GM12878 (cell line): ENCODE results near the gene ABCG4. TPM values are rescaled to one million over a fixed set of nuclear protein-coding genes. Genes with fewer than 3 reads are reported as not detected.

ENCODE experiments used
- CHD1 ChIP-seq: IDR thresholded peaks from 2 replicates; pipeline ENCODE4 v1.6.1; 2012; ENCODE audit warnings: low read depth, low read length, improper control_type of control experiment
- ESRRA ChIP-seq: IDR thresholded peaks from 2 replicates; pipeline ENCODE4 v1.6.1; 2012; ENCODE audit warnings: mild to moderate bottlenecking, low read length, improper control_type of control experiment
- GATAD2B ChIP-seq: fragments of 450-650 bp; conservative IDR thresholded peaks from 2 replicates; pipeline ENCODE4 v1.6.1; 2017; ENCODE audit warnings: low read depth, mild to moderate bottlenecking, moderate library complexity
- HDAC6 ChIP-seq: fragments of 200-600 bp; sonication (generic); IDR thresholded peaks from one replicate; pipeline ENCODE4 v1.8.0; 2017; ENCODE audit warnings: antibody characterized with exemption; ENCODE audit not compliant: unreplicated experiment
- IKZF2 ChIP-seq, 2 experiments: fragments of 450-650 bp; IDR thresholded peaks; 2 replicates each; pipeline ENCODE4 v1.6.1; 2017; ENCODE audit warnings: mild to moderate bottlenecking in 2 of 2, moderate library complexity in 2 of 2
- PAX5 ChIP-seq: IDR thresholded peaks from 2 replicates; pipeline ENCODE4 v1.6.1; 2011; ENCODE audit warnings: low read depth, low read length, borderline replicate concordance
- RELA ChIP-seq: fragments of 450-650 bp; IDR thresholded peaks from 2 replicates; pipeline ENCODE4 v1.8.0; 2014; ENCODE audit warnings: borderline replicate concordance; ENCODE audit not compliant: partially characterized antibody
- ZNF592 ChIP-seq: fragments of 450-650 bp; IDR thresholded peaks from 2 replicates; pipeline ENCODE4 v1.6.1; 2017; ENCODE audit warnings: mild to moderate bottlenecking, moderate library complexity
- polyA plus RNA-seq, 11 experiments: library from polyadenylated mRNA; depleted of rRNA in 4 of 11; unstranded in 6 of 11; stranded (reverse) in 5 of 11; fragments of >200 nt; fragmentation: Nextera tagmentation in 4 of 11; fragmentation: Illumina TruSeq in 1 of 11; extraction: Ambion mirVana in 4 of 11; extraction: Trizol in 1 of 11; gene quantifications; 1 replicate in 1 of 11; 2 replicates in 10 of 11; pipeline versions ENCODE4 v1.2.1 to v1.2.3, GENCODE V29; 2011 to 2016; ENCODE audit warnings: inconsistent platforms in 2 of 11, missing spikeins in 2 of 11, low read depth in 1 of 11
- total RNA-seq, 4 experiments: library from RNA; depleted of rRNA in 3 of 4; stranded (reverse); fragments of >200 nt in 3 of 4; fragmentation: Illumina TruSeq in 1 of 4; extraction: Trizol in 1 of 4; gene quantifications; 2 replicates each; pipeline versions ENCODE4 v1.2.1 to v1.2.3, GENCODE V29; 2013 to 2021
- TF ChIP-seq, protein P1 (sequence below): fragments of 450-650 bp; IDR thresholded peaks from 2 replicates; pipeline ENCODE4 v1.6.1; 2017; ENCODE audit warnings: mild to moderate bottlenecking, moderate library complexity
- TF ChIP-seq, protein P2 (sequence below): IDR thresholded peaks from 2 replicates; pipeline ENCODE4 v1.6.1; 2012; ENCODE audit warnings: improper control_type of control experiment, low read depth, low read length; ENCODE audit not compliant: insufficient replicate concordance
- TF ChIP-seq, protein P3 (sequence below): IDR thresholded peaks from 2 replicates; pipeline ENCODE4 v1.6.1; 2012; ENCODE audit warnings: mild to moderate bottlenecking, low read depth, low read length

Gene ABCG4
- total and polyA plus RNA-seq, 10 of the 15 experiments (the other 5 are each of a cell fraction or from before 2014, with no cell fraction given) = not detected

GRCh38 chr11:119121008-119121810, 27.6 kb upstream of the ABCG4 start, which contains the start of gene HINFP (continued):
- TF ChIP-seq, protein P1, sequence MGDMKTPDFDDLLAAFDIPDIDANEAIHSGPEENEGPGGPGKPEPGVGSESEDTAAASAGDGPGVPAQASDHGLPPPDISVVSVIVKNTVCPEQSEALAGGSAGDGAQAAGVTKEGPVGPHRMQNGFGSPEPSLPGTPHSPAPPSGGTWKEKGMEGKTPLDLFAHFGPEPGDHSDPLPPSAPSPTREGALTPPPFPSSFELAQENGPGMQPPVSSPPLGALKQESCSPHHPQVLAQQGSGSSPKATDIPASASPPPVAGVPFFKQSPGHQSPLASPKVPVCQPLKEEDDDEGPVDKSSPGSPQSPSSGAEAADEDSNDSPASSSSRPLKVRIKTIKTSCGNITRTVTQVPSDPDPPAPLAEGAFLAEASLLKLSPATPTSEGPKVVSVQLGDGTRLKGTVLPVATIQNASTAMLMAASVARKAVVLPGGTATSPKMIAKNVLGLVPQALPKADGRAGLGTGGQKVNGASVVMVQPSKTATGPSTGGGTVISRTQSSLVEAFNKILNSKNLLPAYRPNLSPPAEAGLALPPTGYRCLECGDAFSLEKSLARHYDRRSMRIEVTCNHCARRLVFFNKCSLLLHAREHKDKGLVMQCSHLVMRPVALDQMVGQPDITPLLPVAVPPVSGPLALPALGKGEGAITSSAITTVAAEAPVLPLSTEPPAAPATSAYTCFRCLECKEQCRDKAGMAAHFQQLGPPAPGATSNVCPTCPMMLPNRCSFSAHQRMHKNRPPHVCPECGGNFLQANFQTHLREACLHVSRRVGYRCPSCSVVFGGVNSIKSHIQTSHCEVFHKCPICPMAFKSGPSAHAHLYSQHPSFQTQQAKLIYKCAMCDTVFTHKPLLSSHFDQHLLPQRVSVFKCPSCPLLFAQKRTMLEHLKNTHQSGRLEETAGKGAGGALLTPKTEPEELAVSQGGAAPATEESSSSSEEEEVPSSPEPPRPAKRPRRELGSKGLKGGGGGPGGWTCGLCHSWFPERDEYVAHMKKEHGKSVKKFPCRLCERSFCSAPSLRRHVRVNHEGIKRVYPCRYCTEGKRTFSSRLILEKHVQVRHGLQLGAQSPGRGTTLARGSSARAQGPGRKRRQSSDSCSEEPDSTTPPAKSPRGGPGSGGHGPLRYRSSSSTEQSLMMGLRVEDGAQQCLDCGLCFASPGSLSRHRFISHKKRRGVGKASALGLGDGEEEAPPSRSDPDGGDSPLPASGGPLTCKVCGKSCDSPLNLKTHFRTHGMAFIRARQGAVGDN = peak; percentile 93
- TF ChIP-seq HDAC6 (no peak), ZNF592 (no peak), ESRRA (0 out of 2 replicates have a peak, but pooled peaks have one; percentile 76), GATAD2B (no peak), CHD1 (no peak), PAX5 (peak; percentile 80), RELA (peak; percentile 92), IKZF2 (IDR thresholded peaks at IDR 0.05) (no peak)
- TF ChIP-seq, protein P2, sequence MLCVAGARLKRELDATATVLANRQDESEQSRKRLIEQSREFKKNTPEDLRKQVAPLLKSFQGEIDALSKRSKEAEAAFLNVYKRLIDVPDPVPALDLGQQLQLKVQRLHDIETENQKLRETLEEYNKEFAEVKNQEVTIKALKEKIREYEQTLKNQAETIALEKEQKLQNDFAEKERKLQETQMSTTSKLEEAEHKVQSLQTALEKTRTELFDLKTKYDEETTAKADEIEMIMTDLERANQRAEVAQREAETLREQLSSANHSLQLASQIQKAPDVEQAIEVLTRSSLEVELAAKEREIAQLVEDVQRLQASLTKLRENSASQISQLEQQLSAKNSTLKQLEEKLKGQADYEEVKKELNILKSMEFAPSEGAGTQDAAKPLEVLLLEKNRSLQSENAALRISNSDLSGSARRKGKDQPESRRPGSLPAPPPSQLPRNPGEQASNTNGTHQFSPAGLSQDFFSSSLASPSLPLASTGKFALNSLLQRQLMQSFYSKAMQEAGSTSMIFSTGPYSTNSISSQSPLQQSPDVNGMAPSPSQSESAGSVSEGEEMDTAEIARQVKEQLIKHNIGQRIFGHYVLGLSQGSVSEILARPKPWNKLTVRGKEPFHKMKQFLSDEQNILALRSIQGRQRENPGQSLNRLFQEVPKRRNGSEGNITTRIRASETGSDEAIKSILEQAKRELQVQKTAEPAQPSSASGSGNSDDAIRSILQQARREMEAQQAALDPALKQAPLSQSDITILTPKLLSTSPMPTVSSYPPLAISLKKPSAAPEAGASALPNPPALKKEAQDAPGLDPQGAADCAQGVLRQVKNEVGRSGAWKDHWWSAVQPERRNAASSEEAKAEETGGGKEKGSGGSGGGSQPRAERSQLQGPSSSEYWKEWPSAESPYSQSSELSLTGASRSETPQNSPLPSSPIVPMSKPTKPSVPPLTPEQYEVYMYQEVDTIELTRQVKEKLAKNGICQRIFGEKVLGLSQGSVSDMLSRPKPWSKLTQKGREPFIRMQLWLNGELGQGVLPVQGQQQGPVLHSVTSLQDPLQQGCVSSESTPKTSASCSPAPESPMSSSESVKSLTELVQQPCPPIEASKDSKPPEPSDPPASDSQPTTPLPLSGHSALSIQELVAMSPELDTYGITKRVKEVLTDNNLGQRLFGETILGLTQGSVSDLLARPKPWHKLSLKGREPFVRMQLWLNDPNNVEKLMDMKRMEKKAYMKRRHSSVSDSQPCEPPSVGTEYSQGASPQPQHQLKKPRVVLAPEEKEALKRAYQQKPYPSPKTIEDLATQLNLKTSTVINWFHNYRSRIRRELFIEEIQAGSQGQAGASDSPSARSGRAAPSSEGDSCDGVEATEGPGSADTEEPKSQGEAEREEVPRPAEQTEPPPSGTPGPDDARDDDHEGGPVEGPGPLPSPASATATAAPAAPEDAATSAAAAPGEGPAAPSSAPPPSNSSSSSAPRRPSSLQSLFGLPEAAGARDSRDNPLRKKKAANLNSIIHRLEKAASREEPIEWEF = no peak
- TF ChIP-seq, protein P3, sequence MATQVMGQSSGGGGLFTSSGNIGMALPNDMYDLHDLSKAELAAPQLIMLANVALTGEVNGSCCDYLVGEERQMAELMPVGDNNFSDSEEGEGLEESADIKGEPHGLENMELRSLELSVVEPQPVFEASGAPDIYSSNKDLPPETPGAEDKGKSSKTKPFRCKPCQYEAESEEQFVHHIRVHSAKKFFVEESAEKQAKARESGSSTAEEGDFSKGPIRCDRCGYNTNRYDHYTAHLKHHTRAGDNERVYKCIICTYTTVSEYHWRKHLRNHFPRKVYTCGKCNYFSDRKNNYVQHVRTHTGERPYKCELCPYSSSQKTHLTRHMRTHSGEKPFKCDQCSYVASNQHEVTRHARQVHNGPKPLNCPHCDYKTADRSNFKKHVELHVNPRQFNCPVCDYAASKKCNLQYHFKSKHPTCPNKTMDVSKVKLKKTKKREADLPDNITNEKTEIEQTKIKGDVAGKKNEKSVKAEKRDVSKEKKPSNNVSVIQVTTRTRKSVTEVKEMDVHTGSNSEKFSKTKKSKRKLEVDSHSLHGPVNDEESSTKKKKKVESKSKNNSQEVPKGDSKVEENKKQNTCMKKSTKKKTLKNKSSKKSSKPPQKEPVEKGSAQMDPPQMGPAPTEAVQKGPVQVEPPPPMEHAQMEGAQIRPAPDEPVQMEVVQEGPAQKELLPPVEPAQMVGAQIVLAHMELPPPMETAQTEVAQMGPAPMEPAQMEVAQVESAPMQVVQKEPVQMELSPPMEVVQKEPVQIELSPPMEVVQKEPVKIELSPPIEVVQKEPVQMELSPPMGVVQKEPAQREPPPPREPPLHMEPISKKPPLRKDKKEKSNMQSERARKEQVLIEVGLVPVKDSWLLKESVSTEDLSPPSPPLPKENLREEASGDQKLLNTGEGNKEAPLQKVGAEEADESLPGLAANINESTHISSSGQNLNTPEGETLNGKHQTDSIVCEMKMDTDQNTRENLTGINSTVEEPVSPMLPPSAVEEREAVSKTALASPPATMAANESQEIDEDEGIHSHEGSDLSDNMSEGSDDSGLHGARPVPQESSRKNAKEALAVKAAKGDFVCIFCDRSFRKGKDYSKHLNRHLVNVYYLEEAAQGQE = no peak
